Heart left ventricle (tissue), 16 donors: ENCODE data around the gene OCSTAMP. TPM values are rescaled to one million over a fixed set of nuclear protein-coding genes. Genes with fewer than 3 reads are reported as not detected.

ENCODE experiments used
- ATAC-seq, 4 donors: fragments of 200-7000 bp; cut with Tn5 transposase; one replicate each; pipeline ENCODE4 v1.9.1; 2020 to 2022; ENCODE audit warnings: moderate library complexity in 4 of 4, mild to moderate bottlenecking in 3 of 4, moderate number of reproducible peaks in 1 of 4
- DNase-seq, 5 donors: peaks; one replicate each; pipeline ENCODE4 v3.0.0-alpha.2; 2020
- H3K27ac ChIP-seq, 12 donors: fragments of 200-600 bp; sonication (generic) in 4 of 12; one replicate each; pipeline versions ENCODE4 v1.5.0 to v1.8.0; 2016 to 2022; ENCODE audit warnings: mild to moderate bottlenecking in 2 of 12
- H3K27me3 ChIP-seq, 9 donors: fragments of 200-600 bp; sonication (generic) in 2 of 9; one replicate each; pipeline versions ENCODE4 v1.5.1 to v1.8.0; 2016 to 2022; ENCODE audit warnings: mild to moderate bottlenecking in 3 of 9
- H3K36me3 ChIP-seq, 9 donors: fragments of 200-600 bp; sonication (generic) in 2 of 9; one replicate each; pipeline versions ENCODE4 v1.5.0 to v1.8.0; 2018 to 2022; ENCODE audit warnings: mild to moderate bottlenecking in 2 of 9
- H3K4me1 ChIP-seq, 12 donors: fragments of 200-600 bp; sonication (generic) in 4 of 12; one replicate each; pipeline versions ENCODE4 v1.5.0 to v1.8.0; 2016 to 2022; ENCODE audit warnings: mild to moderate bottlenecking in 3 of 12
- H3K4me3 ChIP-seq, 12 donors: fragments of 200-600 bp; sonication (generic) in 4 of 12; one replicate each; pipeline versions ENCODE4 v1.5.0 to v1.8.0; 2017 to 2022; ENCODE audit warnings: mild to moderate bottlenecking in 9 of 12, moderate library complexity in 4 of 12
- H3K9me3 ChIP-seq, 12 donors: fragments of 200-600 bp; sonication (generic) in 4 of 12; one replicate each; pipeline versions ENCODE4 v1.5.0 to v1.8.0; 2016 to 2022; ENCODE audit warnings: mild to moderate bottlenecking in 1 of 12
- POLR2A ChIP-seq, 2 donors: fragments of 450-650 bp; IDR thresholded peaks; one replicate each; pipeline ENCODE4 v1.6.1; 2017; ENCODE audit warnings: antibody characterized with exemption in 2 of 2, mild to moderate bottlenecking in 2 of 2, moderate library complexity in 2 of 2
- WGBS, 4 donors: extraction: QIAGEN DNeasy Blood & Tissue Kit in 2 of 4; methylation state at CpG; one replicate each; pipeline versions ENCODE4 v1.1.5 to v1.1.7; 2013 to 2018; 5-methylcytosine and 5-hydroxymethylcytosine counted together
- intact Hi-C, 10 donors: fragments of 100-400 bp; cut with DNase I; formaldehyde crosslinking; loops; one replicate each; pipeline versions ENCODE4 v1.11.1 to v1.14.2; 2022
- polyA plus RNA-seq, 2 donors: library from polyadenylated mRNA; stranded (reverse); fragments of 200-250 nt; gene quantifications; one replicate each; pipeline ENCODE4 v1.2.3, GENCODE V29; 2013
- total RNA-seq, 9 donors: library from RNA; depleted of rRNA in 2 of 9; stranded (reverse); fragments of >200 nt in 2 of 9; fragmentation: NEBNext Ultra II Directional in 3 of 9; extraction: Animal tissue kit (Norgen Biotek cat#: 25700) in 3 of 9; gene quantifications; one replicate each; pipeline versions ENCODE4 v1.1.0 to v1.2.4, GENCODE V29; 2016 to 2023
- TF ChIP-seq, protein P1 (sequence below), 12 donors: fragments of 200-600 bp; sonication (generic) in 4 of 12; IDR thresholded peaks; one replicate each; pipeline versions ENCODE4 v1.5.0 to v1.8.0; 2018 to 2022; ENCODE audit warnings: antibody characterized with exemption in 12 of 12, mild to moderate bottlenecking in 5 of 12
- donor health status: ischemic (EF 13 %, LVEDD 7.1; RV severe dilation, severe dysfunction).
- donor health status: healthy with polysubstance abuse.
- donor health status: DM: no; HTN: yes; CAD: no.
- donor health status: DM: no; HTN: no; CAD: no.
- donor health status: ischemic (EF 25% LVEDD 6.9; RV normal size, moderate dysfunction).
- donor health status: ischemic (EF 25% LVEDD 5.7; RV mildly dilated, moderate dysfunction).
- donor health status: healthy.
- donor health status: DM: yes; HTN: yes; CAD: no.
- donor health status: ischemic (EF 35%, LVEDD 5.7; RV mildly dilated, moderate dysfunction).
- donor health status: nonischemic (EF 11% LVEDD 7.7; RV severe dilation, severe dysfunction).
- donor health status: DM: yes; HTN: yes; CAD: no.
- donor health status: PGD.
- donor health status: ischemic (EF 29% LVEDD 5.4; RV normal size, mild dysfunction).
- donor health status: nonischemic (EF 23%, LVEDD 6.1; RV moderate dilation, normal function).

Gene OCSTAMP
- total and polyA plus RNA-seq, 11 donors, result not detected

DNA sequence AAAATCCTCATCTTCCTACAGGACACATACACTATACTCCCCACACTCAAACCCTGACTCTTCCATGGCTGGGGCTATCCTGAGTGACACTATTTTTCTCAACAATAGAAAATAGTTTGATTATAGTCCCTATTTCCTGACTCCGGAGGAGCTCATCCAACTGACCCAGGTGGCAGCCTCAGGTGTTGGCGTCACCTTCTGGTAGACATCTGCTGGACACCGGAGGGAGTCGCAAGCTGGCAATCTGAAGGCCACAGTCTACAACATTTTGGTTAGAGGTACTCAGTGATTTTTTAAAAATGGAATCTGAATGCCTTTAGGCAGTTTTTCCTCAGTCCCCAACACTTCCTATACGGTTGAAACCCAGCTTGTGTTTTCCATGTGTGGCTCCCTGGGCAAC, 32.2 kb upstream of the OCSTAMP start:
- DNase-seq (no peak), ATAC-seq (no peak)
- Histone ChIP-seq H3K27ac (no peak overlapping the region), H3K4me1 (no peaks in the 10 kb centered on the region), H3K36me3 (no peaks in the 10 kb centered on the region), H3K9me3 (no peaks in the 10 kb centered on the region), H3K27me3 (no peaks in the 10 kb centered on the region), H3K4me3 (no peak overlapping the region)
- TF ChIP-seq, protein P1, sequence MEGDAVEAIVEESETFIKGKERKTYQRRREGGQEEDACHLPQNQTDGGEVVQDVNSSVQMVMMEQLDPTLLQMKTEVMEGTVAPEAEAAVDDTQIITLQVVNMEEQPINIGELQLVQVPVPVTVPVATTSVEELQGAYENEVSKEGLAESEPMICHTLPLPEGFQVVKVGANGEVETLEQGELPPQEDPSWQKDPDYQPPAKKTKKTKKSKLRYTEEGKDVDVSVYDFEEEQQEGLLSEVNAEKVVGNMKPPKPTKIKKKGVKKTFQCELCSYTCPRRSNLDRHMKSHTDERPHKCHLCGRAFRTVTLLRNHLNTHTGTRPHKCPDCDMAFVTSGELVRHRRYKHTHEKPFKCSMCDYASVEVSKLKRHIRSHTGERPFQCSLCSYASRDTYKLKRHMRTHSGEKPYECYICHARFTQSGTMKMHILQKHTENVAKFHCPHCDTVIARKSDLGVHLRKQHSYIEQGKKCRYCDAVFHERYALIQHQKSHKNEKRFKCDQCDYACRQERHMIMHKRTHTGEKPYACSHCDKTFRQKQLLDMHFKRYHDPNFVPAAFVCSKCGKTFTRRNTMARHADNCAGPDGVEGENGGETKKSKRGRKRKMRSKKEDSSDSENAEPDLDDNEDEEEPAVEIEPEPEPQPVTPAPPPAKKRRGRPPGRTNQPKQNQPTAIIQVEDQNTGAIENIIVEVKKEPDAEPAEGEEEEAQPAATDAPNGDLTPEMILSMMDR (IDR thresholded peaks at IDR 0.05), result no peak
- WGBS, 4 donors, result 86 to 94% (median 90%) methylated on average over 5 of the region's 5 CpGs
- intact Hi-C loops, result no loop called here

DNA sequence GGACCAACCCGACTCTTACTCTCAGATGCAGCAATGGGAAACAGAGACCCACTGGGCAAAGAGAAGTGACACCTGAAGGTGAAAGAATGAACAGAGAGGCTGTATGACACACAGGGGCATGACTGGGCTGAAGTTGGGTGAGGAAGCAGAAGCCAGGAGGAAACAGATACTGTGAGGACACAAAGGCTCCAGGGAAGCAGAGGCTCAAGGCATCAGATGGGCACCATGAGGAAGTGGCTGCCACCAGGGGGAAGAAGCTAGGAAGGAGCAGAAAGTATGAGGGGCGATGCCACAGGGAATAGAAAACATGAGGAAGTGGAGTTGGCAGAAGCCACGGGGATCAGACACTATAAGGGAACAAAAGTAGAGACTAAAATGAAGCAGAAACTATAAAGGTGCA, 30.9 kb upstream of the OCSTAMP start:
- Histone ChIP-seq H3K27me3 (no peaks in the 10 kb centered on the region), H3K36me3 (no peaks in the 10 kb centered on the region), H3K4me3 (no peak overlapping the region), H3K9me3 (no peaks in the 10 kb centered on the region), H3K27ac (no peak overlapping the region), H3K4me1 (no peaks in the 10 kb centered on the region)
- ATAC-seq (no peak), DNase-seq (no peak)
- no peak for TF ChIP-seq POLR2A (IDR thresholded peaks at IDR 0.05)
- TF ChIP-seq, protein P1 (IDR thresholded peaks at IDR 0.05), result no peak
- intact Hi-C loops, result no loop called here
- WGBS, 4 donors, result 80 to 87% (median 84%) methylated on average over 3 of the region's 3 CpGs

DNA sequence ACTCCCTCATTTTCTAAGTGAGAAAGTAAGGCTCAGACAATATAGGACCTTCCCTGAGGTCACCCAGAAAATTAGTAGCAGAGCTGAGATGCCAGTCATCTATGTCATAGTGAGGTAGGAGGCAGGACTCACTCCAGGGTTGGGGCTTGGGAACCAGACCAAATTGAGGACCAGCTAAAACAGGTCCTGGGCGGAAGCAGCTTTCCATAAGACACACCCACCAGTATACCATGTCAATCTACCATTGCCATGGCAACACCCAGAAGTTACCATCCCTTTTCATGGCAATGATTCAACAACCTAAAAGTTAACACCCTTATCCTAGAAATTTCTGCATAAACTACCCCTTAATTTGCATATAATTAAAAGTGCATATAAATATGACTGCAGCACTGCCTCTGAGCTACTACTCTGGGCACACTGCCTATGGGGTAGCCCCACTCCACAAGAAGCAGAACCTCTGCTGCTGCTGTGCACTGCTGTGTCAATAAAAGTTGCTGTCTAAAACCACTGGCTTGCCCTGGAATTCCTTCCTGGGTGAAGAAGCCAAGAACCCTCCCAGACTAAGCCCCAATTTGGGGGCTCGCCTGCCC, 30.3 kb upstream of the OCSTAMP start:
- Histone ChIP-seq H3K4me3 (no peak overlapping the region), H3K9me3 (no peaks in the 10 kb centered on the region), H3K27me3 (no peaks in the 10 kb centered on the region), H3K36me3 (no peaks in the 10 kb centered on the region), H3K4me1 (peaks cover 0 to 4% (median 0%) of the 10 kb centered on the region in 12 donors), H3K27ac (no peak overlapping the region)
- WGBS, 4 donors, result 94 to 100% (median 97%) methylated on average over 2 of the region's 2 CpGs
- intact Hi-C loops, result no loop called here
- ATAC-seq (no peak), DNase-seq (no peak)
- no peak for TF ChIP-seq POLR2A (IDR thresholded peaks at IDR 0.05)
- TF ChIP-seq, protein P1 (IDR thresholded peaks at IDR 0.05), result no peak

DNA sequence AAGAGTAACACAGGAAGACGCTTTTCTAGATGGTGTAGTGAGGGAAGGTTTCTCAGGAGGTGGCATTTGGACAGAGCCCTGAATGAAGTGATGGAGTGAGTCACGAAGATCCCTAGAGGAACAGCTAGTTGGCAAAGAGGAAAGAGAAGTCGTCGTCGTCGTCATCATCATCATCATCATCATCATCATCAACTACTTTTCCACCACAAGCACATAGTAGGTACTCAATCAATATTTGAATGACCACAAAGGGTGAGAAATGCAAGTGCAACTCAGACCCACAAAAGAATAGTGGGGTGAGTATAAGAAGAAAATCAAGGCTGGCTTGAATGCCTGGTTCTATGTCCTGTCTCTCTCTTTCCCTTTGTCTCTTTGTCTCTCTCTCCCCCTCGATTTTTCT, 28.3 kb upstream of the OCSTAMP start:
- no peak overlapping the region for H3K27ac ChIP-seq
- intact Hi-C loops, result no loop called here
- H3K4me3 ChIP-seq, result no peak overlapping the region
- peaks cover 0 to 5% (median 0%) of the 10 kb centered on the region in 12 donors for H3K4me1 ChIP-seq
- H3K9me3 ChIP-seq, result no peaks in the 10 kb centered on the region
- DNase-seq, result no peak
- H3K36me3 ChIP-seq, result no peaks in the 10 kb centered on the region
- WGBS, 4 donors, result 82 to 89% (median 87%) methylated on average over 7 of the region's 7 CpGs
- H3K27me3 ChIP-seq, result no peaks in the 10 kb centered on the region
- TF ChIP-seq, protein P1 (IDR thresholded peaks at IDR 0.05), result no peak
- no peak for TF ChIP-seq POLR2A (IDR thresholded peaks at IDR 0.05)
- no peak for ATAC-seq
